Neuronal stem cell (in vitro differentiated cells): ENCODE data around the gene OR10H5.
"Not testable (repeated sequence)": the region's sequence is repeated elsewhere in the genome, so short reads cannot be mapped to it uniquely, and the experiment has no call there.

ENCODE experiments used
- DNase-seq: peaks from one replicate; pipeline ENCODE4 v3.0.0-alpha.2; 2013; ENCODE audit warnings: low spot score
- H2AFZ ChIP-seq: one replicate; pipeline ENCODE4 v1.6.1; 2013; ENCODE audit warnings: mild to moderate bottlenecking, low read length, inconsistent platforms
- H2AK5ac ChIP-seq: 2 replicates; pipeline ENCODE4 v1.6.1; 2013; ENCODE audit warnings: low read depth, mild to moderate bottlenecking, inconsistent platforms, low read length, moderate library complexity, mixed read lengths
- H2BK120ac ChIP-seq: 2 replicates; pipeline ENCODE4 v1.6.1; 2013; ENCODE audit warnings: low read depth, mild to moderate bottlenecking, inconsistent platforms, low read length, moderate library complexity, mixed read lengths
- H2BK12ac ChIP-seq: one replicate; pipeline ENCODE4 v1.6.1; 2013; ENCODE audit warnings: low read length, inconsistent platforms
- H2BK15ac ChIP-seq: 2 replicates; pipeline ENCODE4 v1.6.1; 2013; ENCODE audit warnings: mild to moderate bottlenecking, low read length, inconsistent platforms, mixed read lengths
- H2BK5ac ChIP-seq: one replicate; pipeline ENCODE4 v1.6.1; 2013; ENCODE audit warnings: inconsistent platforms, mild to moderate bottlenecking, low read length, moderate library complexity
- H3K14ac ChIP-seq: one replicate; pipeline ENCODE4 v1.6.1; 2013; ENCODE audit warnings: low read length, inconsistent platforms
- H3K18ac ChIP-seq: 2 replicates; pipeline ENCODE4 v1.6.1; 2013; ENCODE audit warnings: low read length, inconsistent platforms
- H3K23ac ChIP-seq: 2 replicates; pipeline ENCODE4 v1.6.1; 2013; ENCODE audit warnings: low read depth, mild to moderate bottlenecking, mixed read lengths, low read length, inconsistent platforms; ENCODE audit not compliant: poor library complexity
- H3K27ac ChIP-seq: replicated peaks from 3 replicates; pipeline ENCODE4 v1.5.1; 2013; ENCODE audit warnings: low read length, inconsistent platforms
- H3K27me3 ChIP-seq, 3 experiments: 2 replicates each; pipeline ENCODE4 v1.6.1; 2013; ENCODE audit warnings: low read length in 3 of 3, mild to moderate bottlenecking in 2 of 3, inconsistent platforms in 1 of 3, low read depth in 1 of 3, mixed read lengths in 1 of 3, moderate library complexity in 1 of 3; ENCODE audit not compliant: control insufficient read depth in 3 of 3, insufficient read depth in 3 of 3
- H3K36me3 ChIP-seq, 2 donors: replicated peaks in 1 of 2; 2 replicates each; pipeline ENCODE4 v1.6.1; 2013; ENCODE audit warnings: low read length in 2 of 2; ENCODE audit not compliant: control insufficient read depth in 2 of 2, insufficient read depth in 2 of 2
- H3K4ac ChIP-seq: 2 replicates; pipeline ENCODE4 v1.6.1; 2013; ENCODE audit warnings: inconsistent platforms, mild to moderate bottlenecking, low read length, moderate library complexity
- H3K4me1 ChIP-seq, 2 donors: 1 replicate in 1 of 2; 2 replicates in 1 of 2; pipeline ENCODE4 v1.6.1; 2013; ENCODE audit warnings: low read length in 2 of 2, low read depth in 1 of 2; ENCODE audit not compliant: control insufficient read depth in 2 of 2, insufficient read depth in 1 of 2
- H3K4me2 ChIP-seq: one replicate; pipeline ENCODE4 v1.6.1; 2013; ENCODE audit warnings: mild to moderate bottlenecking, low read length, inconsistent platforms; ENCODE audit not compliant: insufficient read depth, poor library complexity, severe bottlenecking
- H3K4me3 ChIP-seq, 2 donors: 2 replicates each; pipeline ENCODE4 v1.5.1; 2013; ENCODE audit warnings: low read length in 2 of 2, mild to moderate bottlenecking in 2 of 2, inconsistent platforms in 1 of 2, moderate library complexity in 1 of 2
- H3K79me1 ChIP-seq: one replicate; pipeline ENCODE4 v1.6.1; 2013; ENCODE audit warnings: low read depth, mild to moderate bottlenecking, inconsistent platforms, low read length, moderate library complexity
- H3K9ac ChIP-seq: one replicate; pipeline ENCODE4 v1.6.1; 2013; ENCODE audit warnings: mild to moderate bottlenecking, low read depth, low read length, inconsistent platforms; ENCODE audit not compliant: poor library complexity
- H3K9me3 ChIP-seq, 2 donors: replicated peaks in 1 of 2; 2 replicates each; pipeline versions ENCODE3 to v1.6.1; 2013; ENCODE audit warnings: low read length in 2 of 2, mild to moderate bottlenecking in 2 of 2, inconsistent platforms in 1 of 2, low read depth in 1 of 2, mixed read lengths in 1 of 2, moderate library complexity in 1 of 2; ENCODE audit not compliant: control insufficient read depth in 2 of 2, insufficient read depth in 1 of 2
- H4K8ac ChIP-seq: one replicate; pipeline ENCODE4 v1.6.1; 2013; ENCODE audit warnings: low read depth, mild to moderate bottlenecking, inconsistent platforms, low read length, moderate library complexity
- H4K91ac ChIP-seq: one replicate; pipeline ENCODE4 v1.6.1; 2013; ENCODE audit warnings: low read length, low read depth, mild to moderate bottlenecking, inconsistent platforms; ENCODE audit not compliant: poor library complexity
- WGBS, 2 donors: extraction: QIAGEN DNeasy Blood & Tissue Kit; methylation state at CpG; one replicate each; pipeline ENCODE4 v1.1.7; 2013; ENCODE audit warnings: missing lambda C conversion rate in 2 of 2, mixed read lengths in 1 of 2; ENCODE audit not compliant: insufficient read length in 2 of 2, insufficient replicate concordance in 1 of 2; ENCODE audit errors: extremely low coverage in 2 of 2; 5-methylcytosine and 5-hydroxymethylcytosine counted together

The OR10H5 gene

DNA sequence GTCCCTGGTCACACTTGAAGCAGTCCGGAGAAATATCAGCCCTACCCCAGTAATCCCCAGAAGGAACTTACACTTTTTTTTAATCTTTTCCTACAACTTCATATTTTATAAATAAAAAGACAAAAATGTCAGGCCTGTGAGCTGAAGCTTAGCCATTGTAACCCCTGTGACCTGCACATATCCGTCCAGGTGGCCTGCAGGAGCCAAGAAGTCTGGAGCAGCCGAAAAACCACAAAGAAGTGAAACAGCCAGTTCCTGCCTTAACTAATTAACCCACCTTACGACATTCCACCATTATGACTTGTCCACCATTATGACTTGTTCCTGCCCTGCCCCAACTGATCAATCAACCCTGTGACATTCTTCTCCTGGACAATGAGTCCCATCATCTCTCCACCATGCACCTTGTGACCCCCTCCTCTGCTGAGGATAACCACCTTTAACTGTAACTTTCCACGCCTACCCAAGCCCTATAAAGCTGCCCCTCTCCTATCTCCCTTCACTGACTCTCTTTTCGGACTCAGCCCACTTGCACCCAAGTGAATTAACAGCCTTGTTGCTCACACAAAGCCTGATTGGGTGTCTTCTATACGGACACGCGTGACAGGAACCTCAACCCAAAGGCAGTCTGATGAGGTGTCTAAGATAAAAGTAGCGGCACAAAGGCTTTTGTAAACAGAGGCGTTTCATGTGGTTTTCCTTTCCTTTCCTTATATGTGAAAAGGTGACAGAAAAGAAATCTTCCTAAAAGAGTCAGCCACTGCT is 48.3 kb downstream of the OR10H5 start:
- H3K23ac ChIP-seq, H2BK120ac ChIP-seq, H3K4ac ChIP-seq, H2AK5ac ChIP-seq, H3K9me3 ChIP-seq, H2AFZ ChIP-seq, H2BK15ac ChIP-seq, DNase-seq, H2BK5ac ChIP-seq, H4K8ac ChIP-seq, H3K14ac ChIP-seq, H3K79me1 ChIP-seq, H4K91ac ChIP-seq, H3K18ac ChIP-seq, H3K9ac ChIP-seq, H3K4me1 ChIP-seq, H3K36me3 ChIP-seq, H2BK12ac ChIP-seq: not testable (repeated sequence)
- Histone ChIP-seq H3K27me3 (peaks cover 0 to 18% (median 0%) of the 10 kb centered on the region in 3 experiments), H3K4me3 (peak overlapping the region in 1 of 2 donors; percentile 88), H3K27ac (peak overlapping the region; percentile 96), H3K4me2 (peak overlapping the region; percentile 43)
- no CpG with 5 or more reads among the region's 11 CpGs for WGBS, 2 donors

DNA sequence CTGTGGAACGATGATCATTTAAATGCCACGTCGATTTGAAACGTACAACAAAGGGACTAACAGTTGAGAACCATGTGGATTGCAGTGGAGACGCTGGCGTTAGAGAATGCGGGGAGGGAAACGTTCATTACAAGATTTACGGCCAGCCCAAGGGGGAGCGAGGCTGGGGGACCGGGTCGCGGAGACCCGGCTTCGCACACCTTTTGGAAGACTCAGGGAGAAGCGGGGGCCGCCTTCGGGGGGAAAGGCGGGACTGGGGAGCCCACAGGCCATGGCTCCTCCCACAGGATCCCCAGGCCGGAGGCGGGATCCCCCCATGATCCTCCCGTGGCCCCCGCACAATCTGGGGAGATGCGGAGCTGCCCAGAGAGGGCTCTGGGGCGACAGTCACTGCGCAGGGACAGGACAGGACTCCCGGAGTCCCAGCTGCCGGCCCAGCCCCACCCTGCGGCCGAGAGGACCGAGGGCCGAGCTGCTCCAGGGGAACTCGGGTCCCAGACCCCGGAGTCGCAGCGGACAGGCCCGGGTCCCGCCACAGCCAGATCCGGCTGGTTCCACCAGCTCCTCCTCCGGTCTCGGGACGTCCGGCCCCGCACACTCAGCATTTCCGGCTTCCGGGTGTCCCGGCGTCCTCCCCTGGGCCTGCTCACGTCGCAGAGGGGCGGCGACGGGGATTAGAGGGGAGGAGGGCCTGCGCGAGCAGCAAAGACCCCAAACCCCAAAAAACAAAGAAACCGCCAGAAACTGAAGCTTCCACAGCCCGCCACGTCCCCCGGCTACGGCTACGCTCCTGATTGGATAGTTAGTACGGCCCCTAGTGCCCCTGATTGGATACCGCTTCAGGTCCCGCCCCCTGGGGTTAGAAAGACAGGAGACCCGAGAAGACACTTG is 49.1 kb downstream of the OR10H5 start:
- H2AK5ac ChIP-seq, result peak overlapping the region; percentile 28
- no peak overlapping the region for H2BK12ac ChIP-seq
- peak overlapping the region; percentile 71 for H3K14ac ChIP-seq
- no CpG with 5 or more reads among the region's 65 CpGs for WGBS, 2 donors
- peak overlapping the region; percentile 17 for H2BK15ac ChIP-seq
- no peak overlapping the region for H4K8ac ChIP-seq
- no peaks in the 10 kb centered on the region for H3K79me1 ChIP-seq
- peak; percentile 87 for DNase-seq
- peaks cover 0 to 14% (median 0%) of the 10 kb centered on the region in 3 experiments for H3K27me3 ChIP-seq
- H3K4me1 ChIP-seq, result no peaks in the 10 kb centered on the region
- no peak overlapping the region for H4K91ac ChIP-seq
- peak overlapping the region; percentile 66 for H2BK5ac ChIP-seq
- no peak overlapping the region for H2AFZ ChIP-seq
- peaks cover 0 to 2% of the 10 kb centered on the region in 2 donors for H3K9me3 ChIP-seq
- H3K4me3 ChIP-seq, result peak overlapping the region in 1 of 2 donors; percentile 88
- no peaks in the 10 kb centered on the region for H3K36me3 ChIP-seq
- H3K4me2 ChIP-seq, result peak overlapping the region; percentile 43
- H3K18ac ChIP-seq, result peak overlapping the region; percentile 94
- no peak overlapping the region for H2BK120ac ChIP-seq
- H3K4ac ChIP-seq, result no peak overlapping the region
- H3K9ac ChIP-seq, result peak overlapping the region; percentile 91
- peak overlapping the region; percentile 93 for H3K23ac ChIP-seq
- peak overlapping the region; percentile 96 for H3K27ac ChIP-seq

DNA sequence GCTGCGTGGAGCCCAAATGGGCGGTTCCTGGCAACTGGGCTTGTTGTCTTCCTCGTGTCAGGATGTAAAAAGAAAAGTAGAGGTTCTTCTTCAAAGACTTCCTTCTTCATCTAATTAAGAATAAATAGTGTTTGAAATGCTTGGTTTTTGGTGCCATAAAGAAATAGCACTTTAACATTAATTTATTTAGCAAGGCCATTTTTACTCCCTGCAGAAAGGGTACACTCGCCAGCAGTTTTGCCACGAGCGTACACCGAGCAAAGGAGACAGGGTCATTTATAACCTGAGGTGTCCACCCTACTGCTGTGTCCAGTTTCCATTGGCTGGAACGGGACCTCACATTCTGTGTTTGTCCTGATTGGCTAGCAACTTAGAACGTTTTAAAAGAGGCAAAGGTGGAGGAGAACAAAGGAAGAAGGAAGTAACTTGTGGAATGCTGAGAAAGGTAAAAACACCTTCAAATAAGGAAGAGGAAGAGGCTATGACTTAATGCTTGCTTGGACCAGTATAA is 49.8 kb downstream of the OR10H5 start:
- H3K23ac ChIP-seq, result no peak overlapping the region
- no peak overlapping the region for H2AFZ ChIP-seq
- no peak overlapping the region for H3K14ac ChIP-seq
- no peak overlapping the region for H3K4me2 ChIP-seq
- no peak for DNase-seq
- no peak overlapping the region for H4K8ac ChIP-seq
- H3K18ac ChIP-seq, result no peak overlapping the region
- no peaks in the 10 kb centered on the region for H3K36me3 ChIP-seq
- H2BK120ac ChIP-seq, result no peak overlapping the region
- peak overlapping the region; percentile 67 for H3K27ac ChIP-seq
- peaks cover 0 to 8% (median 0%) of the 10 kb centered on the region in 3 experiments for H3K27me3 ChIP-seq
- no peaks in the 10 kb centered on the region for H3K4me1 ChIP-seq
- no peak overlapping the region for H2BK15ac ChIP-seq
- H3K9ac ChIP-seq, result no peak overlapping the region
- no CpG with 5 or more reads among the region's 9 CpGs for WGBS, 2 donors
- no peaks in the 10 kb centered on the region for H3K79me1 ChIP-seq
- no peak overlapping the region for H2AK5ac ChIP-seq
- H3K9me3 ChIP-seq, result peaks cover 0 to 2% of the 10 kb centered on the region in 2 donors
- H2BK5ac ChIP-seq, result no peak overlapping the region
- H4K91ac ChIP-seq, result no peak overlapping the region
- H3K4me3 ChIP-seq, result no peak overlapping the region
- no peak overlapping the region for H2BK12ac ChIP-seq
- no peak overlapping the region for H3K4ac ChIP-seq

DNA sequence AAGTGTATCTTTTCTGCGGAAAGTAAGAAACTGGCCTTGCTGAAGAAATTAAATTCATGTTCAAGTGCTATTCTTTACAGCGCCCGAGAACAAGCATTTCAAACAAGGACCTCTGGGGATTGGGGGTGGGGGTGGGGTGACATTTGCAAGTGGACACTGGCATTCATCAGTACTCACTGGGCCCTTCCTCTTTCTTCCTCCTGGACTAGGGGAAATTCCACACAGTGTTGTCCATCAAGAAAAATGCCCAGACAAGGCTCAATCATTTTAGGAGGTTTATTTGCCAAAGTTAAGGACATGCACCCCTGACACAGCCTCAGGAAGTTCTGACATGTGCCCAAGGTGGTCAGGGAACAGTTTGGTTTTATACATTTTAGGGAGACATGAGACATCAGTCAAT is 50.9 kb downstream of the OR10H5 start:
- Histone ChIP-seq H3K9me3 (peaks cover 0 to 3% of the 10 kb centered on the region in 2 donors), H3K4me2 (no peak overlapping the region), H3K36me3 (no peaks in the 10 kb centered on the region), H3K9ac (no peak overlapping the region), H3K4me1 (no peaks in the 10 kb centered on the region), H3K27ac (no peak overlapping the region), H3K4ac (no peak overlapping the region), H3K4me3 (no peak overlapping the region), H2BK12ac (no peak overlapping the region), H2AK5ac (no peak overlapping the region), H3K79me1 (no peaks in the 10 kb centered on the region), H3K14ac (no peak overlapping the region), H3K18ac (no peak overlapping the region), H2BK15ac (no peak overlapping the region), H2BK120ac (no peak overlapping the region), H3K23ac (no peak overlapping the region), H4K8ac (no peak overlapping the region), H4K91ac (no peak overlapping the region), H2BK5ac (no peak overlapping the region), H3K27me3 (peaks cover 0 to 3% (median 0%) of the 10 kb centered on the region in 3 experiments), H2AFZ (no peak overlapping the region)
- WGBS, 2 donors, result no CpG with 5 or more reads among the region's 3 CpGs
- no peak for DNase-seq
